ENCODE results near the gene MVB12B.

The MVB12B gene

GRCh38 chr9:126521551-126521950, 194.9 kb downstream of the MVB12B start:
- no peak for DNase-seq (ENCODE audit: low read depth)

DNA sequence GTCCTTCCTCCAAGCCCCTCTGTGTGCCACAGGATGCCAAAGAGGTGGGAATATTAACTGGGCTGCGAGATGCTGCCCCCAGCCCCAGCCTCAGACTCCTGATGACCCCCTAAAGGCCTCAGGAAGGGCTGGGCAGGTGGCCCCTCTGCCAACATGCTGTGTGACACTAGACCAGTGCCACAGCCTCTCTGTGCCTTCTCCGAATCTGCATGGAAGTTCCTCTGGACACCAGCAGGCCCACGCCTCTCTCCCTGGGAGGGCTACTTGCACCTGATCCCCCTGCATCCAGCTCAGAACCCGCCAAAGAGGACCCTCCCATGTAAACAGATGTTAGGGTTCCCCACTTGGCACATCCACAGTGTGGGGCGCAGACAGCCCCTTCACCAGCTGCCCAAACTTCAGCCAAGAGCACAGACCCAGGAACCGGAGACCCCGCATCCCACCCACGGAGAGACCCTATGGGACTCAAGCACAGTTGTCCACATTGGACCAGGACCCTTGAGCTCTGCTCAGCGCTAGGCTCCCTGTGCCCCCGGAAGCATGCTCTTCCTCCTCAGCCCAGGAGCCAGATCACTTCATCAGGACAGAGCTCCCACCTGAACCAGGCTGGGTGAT, 195.5 kb downstream of the MVB12B start:
- no peak for DNase-seq (ENCODE audit: low read depth)

- no peak for DNase-seq (ENCODE audit: low read depth)
These were observed 196.2 kb downstream of the MVB12B start for GRCh38 chr9:126522612-126523356.

GRCh38 chr9:126523611-126524111, 197.0 kb downstream of the MVB12B start:
- DNase-seq (ENCODE audit: low read depth) = no peak

GRCh38 chr9:126524353-126525077, 197.9 kb downstream of the MVB12B start:
- DNase-seq (ENCODE audit: low read depth) = no peak

GRCh38 chr9:126526218-126527108, 199.8 kb downstream of the MVB12B start:
- DNase-seq (ENCODE audit: low read depth) = no peak

DNA sequence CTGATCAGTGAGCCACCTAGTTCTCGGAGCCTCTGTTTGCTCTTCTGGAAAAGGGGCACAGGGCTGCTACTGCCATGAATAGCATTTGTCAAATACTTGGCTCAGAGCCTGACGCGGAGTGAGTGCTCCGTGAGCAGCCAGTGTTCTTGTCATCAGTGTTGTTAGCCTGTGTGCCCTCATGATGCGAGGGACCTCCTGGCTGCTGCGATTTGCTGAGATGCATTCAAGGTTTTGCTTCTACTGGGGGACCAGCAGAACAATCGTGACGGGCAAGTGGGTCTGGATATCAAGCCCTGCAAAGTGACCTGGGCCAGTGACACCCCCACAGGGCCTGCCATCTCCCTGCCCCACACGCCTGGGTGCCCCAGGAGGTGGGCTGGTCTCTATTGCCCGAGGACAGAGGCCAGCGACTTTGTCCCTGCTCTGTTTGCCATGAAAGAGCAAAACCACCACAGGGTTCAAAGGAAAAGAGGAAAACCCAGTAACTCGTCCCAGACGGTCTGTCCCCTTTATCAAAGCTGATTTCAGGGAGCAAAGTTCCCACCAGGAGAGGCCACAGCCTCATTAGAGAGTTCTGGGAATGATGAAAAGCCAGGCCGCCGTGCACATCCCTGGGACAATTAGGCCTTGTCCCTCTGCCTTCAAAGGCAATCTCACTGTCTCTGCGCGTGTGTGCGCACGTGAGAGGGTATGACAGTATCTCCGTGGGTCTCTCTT, 200.6 kb downstream of the MVB12B start:
- no peak for DNase-seq (ENCODE audit: low read depth)

DNA sequence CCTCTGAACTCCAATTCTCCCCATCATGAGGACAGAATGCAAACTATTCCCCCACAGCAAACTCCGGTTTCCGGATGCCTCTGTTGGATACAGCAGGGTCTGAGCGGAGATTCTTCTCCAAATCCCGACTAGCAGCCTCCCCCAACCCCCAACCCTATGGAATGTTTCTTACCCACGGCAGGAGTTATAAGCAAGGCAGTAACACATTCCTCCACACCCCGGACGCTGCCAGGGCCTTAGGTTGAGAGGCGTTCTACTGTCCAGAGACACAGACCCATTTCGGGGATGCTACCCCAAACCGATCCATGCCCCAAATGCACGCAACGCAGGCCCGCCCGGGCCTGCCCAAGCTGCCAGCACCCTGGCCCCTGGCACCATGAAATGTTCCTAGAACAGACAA, 201.5 kb downstream of the MVB12B start:
- no peak for DNase-seq (ENCODE audit: low read depth)

GRCh38 chr9:126528915-126529314, 202.3 kb downstream of the MVB12B start:
- DNase-seq (ENCODE audit: low read depth) = no peak

GRCh38 chr9:126531035-126531571, 204.5 kb downstream of the MVB12B start:
- DNase-seq (ENCODE audit: low read depth) = no peak

DNA sequence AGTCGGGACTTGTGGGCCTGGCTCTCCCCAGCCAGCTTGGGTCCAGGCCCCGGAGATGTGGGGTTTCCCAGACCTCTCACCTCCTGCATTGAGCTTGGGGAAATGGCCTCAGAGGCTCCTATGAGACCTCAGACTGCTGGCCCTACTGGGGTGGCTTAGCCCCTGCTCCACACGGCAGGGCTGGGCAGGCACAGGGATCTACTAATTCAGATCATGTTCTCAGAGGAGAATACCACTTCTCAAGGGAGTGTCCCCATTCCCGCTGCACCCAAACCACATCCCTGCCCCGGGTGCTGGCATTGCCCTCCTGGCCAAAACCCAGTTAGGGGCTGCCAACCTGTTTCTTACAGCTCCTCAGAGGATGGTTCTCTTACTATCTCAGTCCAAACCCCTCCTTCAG, 205.0 kb downstream of the MVB12B start:
- DNase-seq (ENCODE audit: low read depth) = no peak

DNA sequence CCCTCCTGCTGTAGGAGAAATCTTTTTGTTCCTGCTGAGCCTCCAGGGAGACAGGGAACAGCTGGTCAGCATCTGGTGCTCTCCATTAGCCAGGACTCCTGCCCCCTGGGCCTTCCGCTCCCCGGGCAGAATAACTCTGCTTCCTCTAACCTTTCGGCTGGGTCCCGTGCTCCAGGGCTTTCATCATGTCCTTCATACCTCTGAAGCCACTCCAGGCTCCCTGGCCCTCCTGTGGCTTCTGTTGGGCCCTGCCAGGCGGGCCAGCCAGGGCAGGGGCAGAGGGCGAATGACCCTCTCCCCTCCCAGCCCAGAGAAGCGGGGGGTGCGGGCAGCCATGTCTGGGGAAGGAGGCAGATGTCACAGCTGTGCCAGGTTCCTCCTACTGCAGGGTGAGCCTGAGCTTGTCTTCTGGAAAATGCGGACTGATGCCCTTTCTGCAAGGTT, 205.4 kb downstream of the MVB12B start:
- DNase-seq (ENCODE audit: low read depth) = no peak

DNA sequence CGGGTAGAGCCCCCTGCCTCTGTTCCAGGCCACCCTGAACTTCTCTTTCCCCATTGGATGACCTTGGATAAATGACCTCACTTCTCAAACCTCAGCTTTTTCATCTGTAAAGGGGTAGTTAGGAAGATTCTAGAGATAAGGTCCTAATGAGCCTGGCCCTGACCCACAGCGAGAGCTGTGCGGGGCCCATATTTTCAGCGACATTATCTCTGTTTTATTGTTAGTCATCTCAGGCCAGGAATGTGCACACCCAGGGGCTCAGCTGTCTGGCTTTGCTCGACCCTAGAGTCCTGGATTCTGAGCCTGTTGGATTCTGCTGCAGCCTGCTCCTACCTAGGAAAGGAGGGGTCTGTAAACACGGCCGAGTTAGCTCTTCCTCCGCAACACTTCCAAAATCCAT, 205.9 kb downstream of the MVB12B start:
- DNase-seq (ENCODE audit: low read depth) = no peak

- DNase-seq (ENCODE audit: low read depth) = no peak
These were observed 206.6 kb downstream of the MVB12B start for GRCh38 chr9:126532951-126533925.

GRCh38 chr9:126533926-126534310, 207.3 kb downstream of the MVB12B start:
- DNase-seq (ENCODE audit: low read depth) = no peak

DNA sequence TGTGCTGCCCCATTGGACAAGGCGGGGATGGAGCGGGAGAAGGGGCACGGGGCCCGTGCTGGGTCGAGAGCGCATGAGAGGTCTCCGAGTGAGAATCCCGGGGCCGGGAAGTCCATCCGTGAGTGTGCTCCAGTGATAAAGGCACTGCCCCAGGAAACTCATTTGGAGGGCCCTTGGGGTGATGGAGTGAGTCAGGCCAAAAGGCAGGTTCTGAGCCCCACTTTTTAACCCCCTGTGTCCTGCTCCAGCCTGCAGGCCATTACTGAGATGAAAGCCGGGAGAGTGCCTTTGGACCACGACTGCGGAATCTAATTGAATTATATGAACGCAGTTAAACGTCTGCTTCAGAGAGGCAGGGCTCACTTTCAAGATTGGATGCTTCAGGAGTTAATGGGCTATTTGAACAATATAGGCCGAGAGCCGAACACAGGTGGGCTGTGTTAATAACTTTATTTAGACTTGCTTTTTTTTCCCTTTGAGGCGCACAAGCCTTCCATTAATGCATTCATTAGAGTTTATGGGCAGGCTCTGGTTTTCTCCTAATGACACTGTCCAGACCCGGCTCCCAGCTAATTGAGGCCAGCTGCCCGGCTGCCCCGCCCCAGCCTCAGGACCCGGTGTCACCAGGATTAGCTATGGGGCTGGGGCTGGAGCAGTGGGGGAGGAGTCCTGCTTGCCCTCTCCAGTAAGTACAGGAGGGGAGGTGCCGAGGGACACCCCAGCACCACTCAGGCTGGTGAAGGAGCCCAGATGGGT, 208.0 kb downstream of the MVB12B start:
- DNase-seq (ENCODE audit: low read depth) = no peak

DNA sequence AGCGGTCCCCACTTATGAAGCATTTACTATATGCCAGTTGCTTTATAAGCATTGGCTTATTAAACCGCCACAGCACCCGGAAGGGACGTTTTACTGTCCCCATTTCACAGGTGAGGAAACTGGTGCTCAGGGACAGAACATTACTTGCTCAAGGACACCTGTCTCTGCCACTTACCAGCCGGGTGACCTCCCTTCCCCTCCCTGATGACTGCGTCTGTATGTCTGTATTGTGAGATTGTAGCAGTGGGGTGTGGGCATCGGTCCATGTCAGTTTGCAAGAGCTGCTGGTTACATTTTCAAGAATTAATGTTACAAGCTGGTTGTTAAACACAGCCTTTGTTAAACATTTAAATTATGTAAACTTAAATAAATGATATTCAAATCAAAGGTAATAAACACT, 209.5 kb downstream of the MVB12B start:
- no peak for DNase-seq (ENCODE audit: low read depth)

DNA sequence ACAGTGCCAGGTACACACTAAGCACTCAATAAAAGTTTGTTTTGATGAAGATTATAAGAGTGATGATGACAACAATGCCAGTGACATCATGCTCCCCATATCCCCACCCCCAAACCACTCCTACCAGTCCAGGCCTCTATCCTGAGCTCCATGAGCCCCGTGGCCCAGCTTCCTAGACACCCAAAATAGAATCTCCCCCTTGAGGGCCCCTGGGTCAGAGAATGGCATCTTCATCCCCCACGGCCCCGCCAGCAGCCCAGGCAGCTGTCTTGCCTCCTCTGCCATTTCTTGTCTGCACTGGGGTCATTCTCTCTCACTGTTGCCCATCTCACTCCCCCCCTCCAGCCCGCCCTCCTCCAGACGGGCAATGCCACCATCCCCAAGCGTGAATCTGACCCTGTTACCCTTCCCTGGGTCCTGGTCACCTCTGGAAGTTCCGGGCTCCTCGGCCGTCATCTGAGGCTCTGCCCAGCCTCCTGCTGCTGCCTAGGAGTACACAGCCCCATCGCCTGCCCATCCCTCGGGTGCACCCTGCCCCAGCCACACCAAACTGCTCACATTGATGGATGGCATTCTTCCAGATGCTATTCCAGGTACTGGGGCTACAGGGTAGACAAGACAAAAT, 210.3 kb downstream of the MVB12B start:
- no peak for DNase-seq (ENCODE audit: low read depth)

DNA sequence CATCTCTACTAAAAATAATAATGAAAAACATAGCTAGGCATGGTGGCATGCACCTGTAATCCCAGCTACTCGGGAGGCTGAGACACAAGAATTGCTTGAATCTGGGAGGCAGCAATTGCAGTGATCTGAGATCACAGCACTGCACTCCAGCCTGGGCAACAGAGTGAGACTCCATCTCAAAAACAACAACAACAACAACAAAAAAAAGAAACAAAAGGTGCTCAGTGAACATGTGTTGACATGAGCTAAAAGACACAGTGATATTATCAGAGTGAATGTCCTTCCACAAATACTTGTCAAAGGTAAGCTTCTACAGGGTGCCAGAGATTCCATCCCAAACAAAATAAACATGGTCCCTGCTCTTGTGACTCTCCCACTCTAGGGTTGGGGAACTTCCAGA, 211.9 kb downstream of the MVB12B start:
- DNase-seq (ENCODE audit: low read depth) = no peak

Data from GM04503 (cell line).